Endothelial cell of umbilical vein (primary cell): ENCODE data around the gene KIF1B. TPM values are rescaled to one million over a fixed set of nuclear protein-coding genes. Genes with fewer than 3 reads are reported as not detected.
"Not testable (repeated sequence)": the region's sequence is repeated elsewhere in the genome, so short reads cannot be mapped to it uniquely, and the experiment has no call there.

Experiments
- BruUV-seq: library from RNA; stranded (reverse); fragments of 400-500 nt; replicated peaks from 2 replicates; lab custom pipeline; 2021; lab: Mats Ljungman, UMichigan
- CTCF ChIA-PET: fragments of 300-600, 350-600 bp; sonication (Branson Sonifier 250); formaldehyde crosslinking; loops from one replicate; lab custom pipeline; 2021; ENCODE audit warnings: antibody characterized with exemption, inconsistent platforms; lab: Charles Lee
- POLR2A ChIA-PET: fragments of 300-600, 350-600 bp; sonication (Branson Sonifier 250); formaldehyde crosslinking; loops from one replicate; lab custom pipeline; 2021; ENCODE audit warnings: antibody characterized with exemption, inconsistent platforms; lab: Charles Lee
- DNase-seq: peaks from one replicate; pipeline ENCODE4 v3.0.0-alpha.2; 2011; ENCODE audit warnings: low read depth, low spot score
- FAIRE-seq: peaks from 2 replicates; lab custom pipeline; 2011; peaks lifted over from hg19 to GRCh38; lab: Jason Lieb, UNC
- H2AFZ ChIP-seq: 2 replicates; pipeline ENCODE4 v1.6.0; 2012; ENCODE audit warnings: low read depth, low read length, control low read depth, inconsistent platforms
- H3K27ac ChIP-seq: 2 replicates; pipeline ENCODE4 v1.5.1; 2011; ENCODE audit warnings: low read depth, mild to moderate bottlenecking, control low read depth, low read length, moderate library complexity; ENCODE audit not compliant: insufficient read depth
- H3K27me3 ChIP-seq, 2 experiments: 2 replicates each; pipeline versions ENCODE4 v1.6.0 to v1.6.1; 2011; ENCODE audit warnings: low read length in 2 of 2, mixed read lengths in 1 of 2; ENCODE audit not compliant: control insufficient read depth in 2 of 2, insufficient read depth in 2 of 2
- H3K36me3 ChIP-seq, 2 experiments: 2 replicates in 1 of 2; 3 replicates in 1 of 2; pipeline ENCODE4 v1.5.1; 2011; ENCODE audit warnings: low read length in 2 of 2, mild to moderate bottlenecking in 1 of 2, moderate library complexity in 1 of 2; ENCODE audit not compliant: control insufficient read depth in 2 of 2, insufficient read depth in 2 of 2; ENCODE audit errors: extremely low read depth in 1 of 2
- H3K4me1 ChIP-seq: 3 replicates; pipeline ENCODE4 v1.5.1; 2011; ENCODE audit warnings: mild to moderate bottlenecking, low read length; ENCODE audit not compliant: control insufficient read depth, insufficient read depth; ENCODE audit errors: extremely low read depth
- H3K4me2 ChIP-seq: 2 replicates; pipeline ENCODE4 v1.6.1; 2011; ENCODE audit warnings: low read length, control low read depth, mixed read lengths; ENCODE audit not compliant: insufficient read depth
- H3K4me3 ChIP-seq, 3 experiments: fragments of 200-600 bp in 1 of 3; sonication (generic), shearing (Covaris generic) in 1 of 3; replicated peaks in 1 of 3; 2 replicates each; pipeline ENCODE4 v1.5.1; 2011 to 2016; ENCODE audit warnings: control low read depth in 3 of 3, low read length in 3 of 3, mild to moderate bottlenecking in 2 of 3, inconsistent platforms in 1 of 3, low read depth in 1 of 3, moderate library complexity in 1 of 3; ENCODE audit not compliant: insufficient read depth in 1 of 3
- H3K79me2 ChIP-seq: 2 replicates; pipeline ENCODE4 v1.6.0; 2012; ENCODE audit warnings: low read length, inconsistent platforms; ENCODE audit not compliant: control insufficient read depth, insufficient read depth
- H3K9ac ChIP-seq: replicated peaks from 2 replicates; pipeline ENCODE3; 2011; ENCODE audit warnings: low read length, control low read depth; ENCODE audit not compliant: insufficient read depth; ENCODE audit errors: extremely low read depth
- H3K9me1 ChIP-seq: replicated peaks from 3 replicates; pipeline ENCODE4 v1.6.0; 2011; ENCODE audit warnings: mild to moderate bottlenecking, low read length; ENCODE audit not compliant: control insufficient read depth, insufficient read depth; ENCODE audit errors: extremely low read depth
- H3K9me3 ChIP-seq: replicated peaks from 2 replicates; pipeline ENCODE4 v1.5.1; 2012; ENCODE audit warnings: low read length, inconsistent platforms; ENCODE audit not compliant: control insufficient read depth, insufficient read depth
- H4K20me1 ChIP-seq: replicated peaks from 2 replicates; pipeline ENCODE3; 2011; ENCODE audit warnings: mild to moderate bottlenecking, low read length; ENCODE audit not compliant: control insufficient read depth, insufficient read depth; ENCODE audit errors: extremely low read depth
- CTCF ChIP-seq, 2 donors: IDR thresholded peaks; 1 replicate in 1 of 2; 2 replicates in 1 of 2; pipeline ENCODE4 v1.5.1; 2011; ENCODE audit warnings: low read length in 2 of 2, mild to moderate bottlenecking in 2 of 2, moderate library complexity in 2 of 2, control low read depth in 1 of 2, inconsistent platforms in 1 of 2, low read depth in 1 of 2; ENCODE audit not compliant: insufficient read depth in 1 of 2; ENCODE audit errors: extremely low read depth in 1 of 2
- EZH2 ChIP-seq: IDR thresholded peaks from 2 replicates; pipeline ENCODE4 v1.6.1; 2012; ENCODE audit warnings: borderline replicate concordance, low read depth, mild to moderate bottlenecking, moderate library complexity, low read length, inconsistent platforms; ENCODE audit not compliant: severe bottlenecking
- FOS ChIP-seq: IDR thresholded peaks from 2 replicates; pipeline ENCODE4 v1.6.1; 2011; ENCODE audit warnings: mild to moderate bottlenecking, low read length, moderate library complexity, borderline replicate concordance; ENCODE audit not compliant: insufficient read depth
- GATA2 ChIP-seq: IDR thresholded peaks from 2 replicates; pipeline ENCODE4 v1.7.0; 2011; ENCODE audit warnings: low read depth, mild to moderate bottlenecking, moderate library complexity, mixed read lengths, low read length; ENCODE audit not compliant: insufficient read length, insufficient read depth
- JUN ChIP-seq: IDR thresholded peaks from 2 replicates; pipeline ENCODE4 v1.6.1; 2011; ENCODE audit warnings: borderline replicate concordance, low read depth; ENCODE audit not compliant: insufficient read length, insufficient read depth
- MAX ChIP-seq: IDR thresholded peaks from 2 replicates; pipeline ENCODE4 v1.6.1; 2011; ENCODE audit not compliant: insufficient read depth, insufficient read length
- MYC ChIP-seq: IDR thresholded peaks from one replicate; pipeline ENCODE4 v1.6.1; 2011; ENCODE audit warnings: mild to moderate bottlenecking, low read depth, low read length
- POLR2A ChIP-seq: IDR thresholded peaks from 2 replicates; pipeline ENCODE4 v1.6.1; 2012; ENCODE audit warnings: low read depth, mild to moderate bottlenecking, control low read depth, low read length
- POLR2AphosphoS5 ChIP-seq: IDR thresholded peaks from 2 replicates; pipeline ENCODE4 v1.6.1; 2012; ENCODE audit warnings: low read depth, mild to moderate bottlenecking, control low read depth, low read length, moderate library complexity; ENCODE audit not compliant: insufficient read depth
- dilution Hi-C: fragments of 300-500 bp; cut with MboI; formaldehyde crosslinking; loops from one replicate; pipeline ENCODE4 v1.15.0; 2019; ENCODE audit warnings: low sequenced_read_pairs; ENCODE audit not compliant: extremely low pct_ligation_motif_present
- intact Hi-C: fragments of 100-400 bp; cut with micrococcal nuclease; formaldehyde crosslinking; loops from one replicate; pipeline ENCODE4 v1.10.0; 2022
- polyA plus RNA-seq, 4 experiments: library from polyadenylated mRNA; depleted of rRNA in 3 of 4; stranded (reverse) in 3 of 4; unstranded in 1 of 4; fragments of >200 nt; gene quantifications; 2 replicates each; pipeline versions ENCODE4 v1.2.1 to v1.2.3, GENCODE V29; 2011 to 2012; ENCODE audit warnings: missing spikeins in 1 of 4
- total RNA-seq: library from RNA; stranded (reverse); gene quantifications from 2 replicates; pipeline ENCODE4 v1.2.3, GENCODE V29; 2021

The KIF1B gene
- total and polyA plus RNA-seq, 2 donors (not counting 3 experiments of a cell fraction or from before 2014, with no cell fraction given), result 14.8 to 58.6 TPM

- dilution Hi-C loops, H3K36me3 ChIP-seq, H3K9ac ChIP-seq, H3K9me3 ChIP-seq, POLR2A ChIA-PET, H2AFZ ChIP-seq, H3K27me3 ChIP-seq, H4K20me1 ChIP-seq, FAIRE-seq, DNase-seq, BruUV-seq, H3K4me1 ChIP-seq, H3K4me3 ChIP-seq, H3K9me1 ChIP-seq, H3K27ac ChIP-seq, H3K4me2 ChIP-seq, intact Hi-C loops: not testable (repeated sequence)
- CTCF ChIA-PET, result interaction anchor here (0.7 to 3.0 kb wide), 5 partner anchors 9 to 42 kb away, joined by 3 to 16 read pairs (median 3); partner anchors contain the start of gene KIF1B
- H3K79me2 ChIP-seq, result peaks cover 77% of the 10 kb centered on the region
- TF ChIP-seq JUN, result peak; percentile 19
These were observed 41.1 kb downstream of the KIF1B start for GRCh38 chr1:10251325-10252108.

GRCh38 chr1:10252508-10252907, 42.1 kb downstream of the KIF1B start:
- CTCF ChIA-PET, result interaction anchor here (1.5 to 3.0 kb wide), 2 partner anchors 14 to 43 kb away, joined by 7 to 16 read pairs; partner anchors contain the start of gene KIF1B
- H3K9me3 ChIP-seq, result no peaks in the 10 kb centered on the region
- dilution Hi-C loops (no loop called here), intact Hi-C loops (no loop called here)
- no peaks in the 10 kb centered on the region for H3K27me3 ChIP-seq
- peaks cover 5% of the 10 kb centered on the region for H4K20me1 ChIP-seq
- H3K4me3 ChIP-seq, result no peak overlapping the region
- TF ChIP-seq GATA2, result no peak
- TF ChIP-seq FOS, result no peak
- no peak for TF ChIP-seq CTCF (IDR thresholded peaks at IDR 0.05; ENCODE audit: extremely low read depth in 1 of 2, insufficient read depth in 1 of 2, low read depth in 1 of 2, low read length in 2 of 2)
- no peak for TF ChIP-seq EZH2
- TF ChIP-seq MYC, result no peak
- TF ChIP-seq MAX, result no peak
- no peak for TF ChIP-seq POLR2AphosphoS5
- TF ChIP-seq POLR2A, result no peak
- TF ChIP-seq JUN, result no peak
- H3K36me3 ChIP-seq, result peaks cover 0 to 2% of the 10 kb centered on the region in 2 experiments
- H3K4me1 ChIP-seq, result peaks cover 4% of the 10 kb centered on the region
- FAIRE-seq, result peak; percentile 40
- POLR2A ChIA-PET, result no interaction called here
- H3K9ac ChIP-seq, result no peak overlapping the region
- no peak for DNase-seq
- BruUV-seq, result no TSS peak
- no peak overlapping the region for H3K4me2 ChIP-seq
- no peaks in the 10 kb centered on the region for H3K9me1 ChIP-seq
- H3K79me2 ChIP-seq, result peaks cover 72% of the 10 kb centered on the region
- H2AFZ ChIP-seq, result no peak overlapping the region
- no peak overlapping the region for H3K27ac ChIP-seq
